PC-3 (cell line): Measurements from ENCODE around the gene NR3C1.

Experiments used
- CTCF ChIP-seq: fragments of 300-600 bp; sonication (generic); conservative IDR thresholded peaks from 2 replicates; pipeline ENCODE4 v1.5.1; 2017; ENCODE audit warnings: antibody characterized with exemption, low read depth, mild to moderate bottlenecking, low read length
- EZH2 ChIP-seq: fragments of 300-600 bp; sonication (generic); IDR thresholded peaks from one replicate; pipeline ENCODE4 v1.6.1; 2017; ENCODE audit warnings: antibody characterized with exemption, mild to moderate bottlenecking, low read length; ENCODE audit not compliant: unreplicated experiment

- TF ChIP-seq CTCF (no peak), EZH2 (no peak)
Observed at GRCh38 chr5:143383988-143384387, 19.5 kb downstream of the NR3C1 start.
